Measurements from ENCODE around the gene SCN8A.

The SCN8A gene

DNA sequence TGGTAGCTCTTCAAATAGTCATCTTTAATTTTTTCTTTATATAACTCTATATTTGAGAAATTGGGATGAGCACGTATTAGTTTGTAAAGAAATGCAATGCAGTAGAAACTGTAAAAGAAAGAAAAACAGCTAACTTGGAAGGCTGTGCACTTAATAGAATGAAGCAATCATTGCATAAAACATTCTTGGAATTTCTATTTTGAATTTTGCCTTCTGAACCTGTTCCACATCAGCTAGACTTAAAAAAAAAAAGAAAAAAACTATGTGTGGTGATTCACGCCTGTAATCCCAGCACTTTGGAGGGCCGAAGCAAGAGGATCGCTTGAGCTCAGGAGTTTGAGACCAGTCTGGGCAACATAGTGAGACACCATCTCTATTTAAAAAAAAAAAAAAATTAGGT lies 29.4 kb downstream of the SCN8A start:
- Mint-ChIP-seq H3K27ac (no peak overlapping the region), H3K4me3 (no peak overlapping the region), H3K4me1 (no peaks in the 10 kb centered on the region), H3K9me3 (peaks cover 13% of the 10 kb centered on the region), H3K27me3 (ENCODE audit: low read depth, poor library complexity) (peaks cover 5% of the 10 kb centered on the region), H3K36me3 (ENCODE audit: low read depth) (peaks cover 10% of the 10 kb centered on the region)
- DNase-seq: no peak
- TF ChIP-seq, protein P1, sequence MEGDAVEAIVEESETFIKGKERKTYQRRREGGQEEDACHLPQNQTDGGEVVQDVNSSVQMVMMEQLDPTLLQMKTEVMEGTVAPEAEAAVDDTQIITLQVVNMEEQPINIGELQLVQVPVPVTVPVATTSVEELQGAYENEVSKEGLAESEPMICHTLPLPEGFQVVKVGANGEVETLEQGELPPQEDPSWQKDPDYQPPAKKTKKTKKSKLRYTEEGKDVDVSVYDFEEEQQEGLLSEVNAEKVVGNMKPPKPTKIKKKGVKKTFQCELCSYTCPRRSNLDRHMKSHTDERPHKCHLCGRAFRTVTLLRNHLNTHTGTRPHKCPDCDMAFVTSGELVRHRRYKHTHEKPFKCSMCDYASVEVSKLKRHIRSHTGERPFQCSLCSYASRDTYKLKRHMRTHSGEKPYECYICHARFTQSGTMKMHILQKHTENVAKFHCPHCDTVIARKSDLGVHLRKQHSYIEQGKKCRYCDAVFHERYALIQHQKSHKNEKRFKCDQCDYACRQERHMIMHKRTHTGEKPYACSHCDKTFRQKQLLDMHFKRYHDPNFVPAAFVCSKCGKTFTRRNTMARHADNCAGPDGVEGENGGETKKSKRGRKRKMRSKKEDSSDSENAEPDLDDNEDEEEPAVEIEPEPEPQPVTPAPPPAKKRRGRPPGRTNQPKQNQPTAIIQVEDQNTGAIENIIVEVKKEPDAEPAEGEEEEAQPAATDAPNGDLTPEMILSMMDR (IDR thresholded peaks at IDR 0.05): no peak

- TF ChIP-seq, protein P1 (IDR thresholded peaks at IDR 0.05): no peak
- no peak overlapping the region for H3K4me3 Mint-ChIP-seq
- H3K36me3 Mint-ChIP-seq (ENCODE audit: low read depth): peaks cover 10% of the 10 kb centered on the region
- peak overlapping the region; percentile 37 for H3K27ac Mint-ChIP-seq
- H3K9me3 Mint-ChIP-seq: peaks cover 13% of the 10 kb centered on the region
- no peaks in the 10 kb centered on the region for H3K4me1 Mint-ChIP-seq
- H3K27me3 Mint-ChIP-seq (ENCODE audit: low read depth, poor library complexity): peaks cover 5% of the 10 kb centered on the region
- DNase-seq: no peak
These were observed 30.3 kb downstream of the SCN8A start for GRCh38 chr12:51621156-51621922.

GRCh38 chr12:51622564-51622963 lies 31.5 kb downstream of the SCN8A start:
- TF ChIP-seq, protein P1 (IDR thresholded peaks at IDR 0.05): no peak
- H3K27ac Mint-ChIP-seq: no peak overlapping the region
- H3K4me3 Mint-ChIP-seq: no peak overlapping the region
- peaks cover 5% of the 10 kb centered on the region for H3K36me3 Mint-ChIP-seq (ENCODE audit: low read depth)
- H3K27me3 Mint-ChIP-seq (ENCODE audit: low read depth, poor library complexity): peaks cover 2% of the 10 kb centered on the region
- H3K4me1 Mint-ChIP-seq: no peaks in the 10 kb centered on the region
- no peak for DNase-seq
- H3K9me3 Mint-ChIP-seq: peaks cover 5% of the 10 kb centered on the region

DNA sequence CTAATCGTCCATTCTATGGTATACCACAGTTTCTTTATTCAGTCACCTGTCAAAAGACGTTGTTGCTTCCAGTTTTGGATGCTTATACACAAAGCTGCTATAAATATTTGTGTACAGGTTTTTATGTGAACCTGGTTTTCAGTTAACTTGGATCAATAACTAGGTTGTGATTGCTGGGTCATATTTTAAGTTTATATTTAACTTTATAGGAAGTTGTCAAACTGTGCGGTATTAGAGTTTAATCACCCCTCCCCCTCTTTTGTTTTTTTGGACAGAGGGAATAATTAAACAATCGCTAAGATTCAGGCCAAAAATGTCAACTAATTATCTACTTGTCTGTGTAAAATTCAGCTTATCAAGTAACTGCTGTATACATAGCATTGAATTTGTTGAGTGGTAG lies 34.3 kb downstream of the SCN8A start:
- TF ChIP-seq, protein P1 (IDR thresholded peaks at IDR 0.05): no peak
- Mint-ChIP-seq H3K27ac (peak overlapping the region; percentile 40), H3K4me3 (no peak overlapping the region), H3K27me3 (ENCODE audit: low read depth, poor library complexity) (no peaks in the 10 kb centered on the region), H3K4me1 (no peaks in the 10 kb centered on the region), H3K36me3 (ENCODE audit: low read depth) (no peaks in the 10 kb centered on the region), H3K9me3 (no peaks in the 10 kb centered on the region)
- DNase-seq: no peak

- Mint-ChIP-seq H3K9me3 (no peaks in the 10 kb centered on the region), H3K27ac (no peak overlapping the region), H3K4me3 (no peak overlapping the region), H3K36me3 (ENCODE audit: low read depth) (no peaks in the 10 kb centered on the region), H3K4me1 (no peaks in the 10 kb centered on the region), H3K27me3 (ENCODE audit: low read depth, poor library complexity) (no peaks in the 10 kb centered on the region)
- TF ChIP-seq, protein P1 (IDR thresholded peaks at IDR 0.05): no peak
- DNase-seq: no peak
These were observed 35.1 kb downstream of the SCN8A start for GRCh38 chr12:51626115-51626514.

DNA sequence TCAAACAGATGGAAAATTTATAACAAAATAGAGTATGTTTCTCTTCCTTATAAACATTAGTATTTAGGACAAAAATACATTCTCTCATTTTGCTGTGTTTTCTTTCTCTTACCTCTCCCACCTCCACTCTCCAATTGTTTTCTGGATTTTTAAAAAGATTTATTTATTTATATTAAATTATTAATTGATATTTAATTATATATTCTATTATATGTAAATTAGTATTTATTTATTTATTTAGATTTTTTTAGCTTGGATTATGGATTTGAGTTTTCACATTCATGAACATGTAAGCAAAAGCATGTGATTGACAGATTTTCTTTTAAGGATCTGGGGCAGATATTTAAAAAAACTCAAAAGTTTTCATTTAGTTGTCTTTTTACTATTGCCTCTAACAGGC lies 35.6 kb downstream of the SCN8A start:
- Mint-ChIP-seq H3K4me1 (no peaks in the 10 kb centered on the region), H3K27me3 (ENCODE audit: low read depth, poor library complexity) (no peaks in the 10 kb centered on the region), H3K36me3 (ENCODE audit: low read depth) (no peaks in the 10 kb centered on the region), H3K27ac (no peak overlapping the region), H3K9me3 (no peaks in the 10 kb centered on the region), H3K4me3 (no peak overlapping the region)
- no peak for DNase-seq
- TF ChIP-seq, protein P1 (IDR thresholded peaks at IDR 0.05): no peak

All from nephron progenitor cell (in vitro differentiated cells).